ENCODE measurements around the gene ZNF407.

The ZNF407 gene

GRCh38 chr18:74595431-74595830 is 2.2 kb upstream of the ZNF407 start:
- H3K4me3 ChIP-seq (ENCODE audit: low read depth, low read length) = no peak overlapping the region
- peaks cover 9% of the 10 kb centered on the region for H3K4me1 ChIP-seq

GRCh38 chr18:74597034-74597661 is 522 bp upstream of the ZNF407 start:
- Histone ChIP-seq H3K4me3 (ENCODE audit: low read depth, low read length) (peak overlapping the region; percentile 96), H2AFZ (peak overlapping the region; percentile 97), H3K9me3 (ENCODE audit: control insufficient read depth, low read length) (peaks cover 2% of the 10 kb centered on the region), H3K4me1 (peaks cover 9% of the 10 kb centered on the region), H3K4me2 (ENCODE audit: low read length) (peak overlapping the region; percentile 93), H3K79me2 (peaks cover 26% of the 10 kb centered on the region), H3K27ac (peak overlapping the region; percentile 98), H3K9ac (peak overlapping the region; percentile 91), H3K36me3 (ENCODE audit: control insufficient read depth, insufficient read depth, low read length) (no peaks in the 10 kb centered on the region), H3K27me3 (ENCODE audit: control insufficient read depth, insufficient read depth, low read length) (no peaks in the 10 kb centered on the region)
- TF ChIP-seq CTCF (IDR thresholded peaks at IDR 0.05) = no peak

More at GRCh38 chr18:74595431-74595830, 2.2 kb upstream of the ZNF407 start:
- no peak overlapping the region for H2AFZ ChIP-seq
- no peak overlapping the region for H3K4me2 ChIP-seq (ENCODE audit: low read length)
- H3K9ac ChIP-seq = no peak overlapping the region
- no peaks in the 10 kb centered on the region for H3K27me3 ChIP-seq (ENCODE audit: control insufficient read depth, insufficient read depth, low read length)
- H3K9me3 ChIP-seq (ENCODE audit: control insufficient read depth, low read length) = peaks cover 2% of the 10 kb centered on the region
- H3K79me2 ChIP-seq = peaks cover 15% of the 10 kb centered on the region
- no peak for TF ChIP-seq CTCF (IDR thresholded peaks at IDR 0.05)
- H3K36me3 ChIP-seq (ENCODE audit: control insufficient read depth, insufficient read depth, low read length) = no peaks in the 10 kb centered on the region
- no peak overlapping the region for H3K27ac ChIP-seq

DNA sequence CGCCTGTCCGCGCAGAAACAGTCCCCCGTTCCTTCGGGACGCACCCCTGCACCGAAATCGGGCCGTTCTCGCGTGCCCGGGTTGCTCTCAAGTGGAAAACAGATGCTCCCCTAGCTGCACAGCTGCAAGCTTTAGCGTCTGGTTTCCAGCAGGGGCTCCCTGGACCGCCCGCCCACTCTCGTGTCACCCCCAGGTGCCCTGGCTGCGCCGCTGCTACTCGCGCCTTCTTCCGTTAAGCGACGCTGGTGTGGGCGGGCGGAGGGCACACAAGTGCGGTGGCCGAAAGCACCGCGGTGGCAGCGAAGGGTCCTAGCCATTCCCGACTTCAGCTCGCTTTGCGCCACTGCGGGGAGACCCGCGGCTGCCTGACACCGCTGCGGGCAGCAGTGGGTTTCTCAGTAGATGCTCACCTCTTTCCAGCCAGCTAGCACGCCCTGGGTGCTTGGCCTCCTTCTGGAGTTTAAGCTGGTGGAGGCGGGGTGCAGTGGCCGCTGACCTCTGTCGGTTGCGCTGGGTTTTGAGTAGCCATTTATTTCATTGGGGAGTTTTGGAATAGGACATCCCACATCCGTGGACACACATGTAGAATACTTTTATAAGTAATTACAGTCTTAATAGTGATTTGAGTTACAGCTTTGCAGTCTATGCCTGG is 806 bp downstream of the ZNF407 start:
- Histone ChIP-seq H3K27me3 (ENCODE audit: control insufficient read depth, insufficient read depth, low read length) (no peaks in the 10 kb centered on the region), H3K79me2 (peaks cover 26% of the 10 kb centered on the region), H3K4me2 (ENCODE audit: low read length) (peak overlapping the region; percentile 93), H3K9ac (peak overlapping the region; percentile 91), H3K9me3 (ENCODE audit: control insufficient read depth, low read length) (peaks cover 2% of the 10 kb centered on the region), H3K4me1 (peaks cover 9% of the 10 kb centered on the region), H3K36me3 (ENCODE audit: control insufficient read depth, insufficient read depth, low read length) (no peaks in the 10 kb centered on the region), H3K27ac (peak overlapping the region; percentile 98), H2AFZ (peak overlapping the region; percentile 97), H3K4me3 (ENCODE audit: low read depth, low read length) (peak overlapping the region; percentile 96)
- peak; percentile 9 for TF ChIP-seq CTCF (IDR thresholded peaks at IDR 0.05)

DNA sequence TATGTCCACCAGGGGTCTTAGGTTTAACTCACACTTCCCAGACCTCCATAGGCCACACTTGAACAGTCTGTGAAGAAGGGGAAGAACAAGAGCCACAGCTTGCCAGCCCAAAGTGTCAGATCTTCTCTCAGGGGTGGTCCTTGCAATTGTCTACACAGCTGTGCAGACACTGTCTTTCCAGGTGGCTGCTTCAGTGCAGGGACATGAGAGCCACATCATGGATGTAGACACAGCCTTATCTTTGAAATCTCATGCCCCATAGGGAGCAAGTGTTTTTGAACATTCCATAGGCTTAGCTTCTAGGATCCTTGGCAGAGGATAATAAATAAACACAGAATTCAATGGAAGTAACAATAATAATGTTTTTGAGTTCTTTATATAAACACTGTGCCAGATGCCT is 6.7 kb downstream of the ZNF407 start:
- no peak for TF ChIP-seq CTCF (IDR thresholded peaks at IDR 0.05)
- Histone ChIP-seq H3K79me2 (peaks cover 35% of the 10 kb centered on the region), H3K36me3 (ENCODE audit: control insufficient read depth, insufficient read depth, low read length) (no peaks in the 10 kb centered on the region), H3K27me3 (ENCODE audit: control insufficient read depth, insufficient read depth, low read length) (no peaks in the 10 kb centered on the region), H3K4me2 (ENCODE audit: low read length) (no peak overlapping the region), H3K27ac (no peak overlapping the region), H3K4me3 (ENCODE audit: low read depth, low read length) (no peak overlapping the region), H2AFZ (no peak overlapping the region), H3K9me3 (ENCODE audit: control insufficient read depth, low read length) (no peaks in the 10 kb centered on the region), H3K9ac (no peak overlapping the region), H3K4me1 (peaks cover 6% of the 10 kb centered on the region)

Data from parathyroid adenoma (tissue), 2 donors.